Loucy (cell line): ENCODE results near the gene FKBP9.
"Not testable (repeated sequence)": the region's sequence is repeated elsewhere in the genome, so short reads cannot be mapped to it uniquely, and the experiment has no call there.

Experiments
- H2AFZ ChIP-seq: fragments of 200-600 bp; sonication (generic); 2 replicates; pipeline ENCODE4 v1.6.0; 2016; ENCODE audit warnings: antibody characterized with exemption, mild to moderate bottlenecking, low read length, moderate library complexity
- H3F3A ChIP-seq: fragments of 200-600 bp; 2 replicates; pipeline ENCODE4 v1.6.0; 2016; ENCODE audit warnings: antibody characterized with exemption, low read depth, mild to moderate bottlenecking
- H3K27me3 ChIP-seq: fragments of 200-600 bp; sonication (generic); 2 replicates; pipeline ENCODE4 v1.6.1; 2014; ENCODE audit warnings: low read length, mild to moderate bottlenecking; ENCODE audit not compliant: insufficient read depth, poor library complexity, severe bottlenecking
- H3K36me3 ChIP-seq: fragments of 200-600 bp; sonication (generic); 2 replicates; pipeline ENCODE4 v1.6.1; 2016; ENCODE audit warnings: low read length; ENCODE audit not compliant: insufficient read depth
- H3K4me1 ChIP-seq: fragments of 200-600 bp; sonication (generic); 2 replicates; pipeline ENCODE4 v1.5.1; 2014; ENCODE audit warnings: low read length, mild to moderate bottlenecking; ENCODE audit not compliant: insufficient read depth, poor library complexity, severe bottlenecking
- H3K4me2 ChIP-seq: fragments of 200-600 bp; sonication (generic); 2 replicates; pipeline ENCODE4 v1.6.0; 2014; ENCODE audit warnings: antibody characterized with exemption, low read length, low read depth, mild to moderate bottlenecking; ENCODE audit not compliant: poor library complexity, severe bottlenecking
- H3K4me3 ChIP-seq: fragments of 200-600 bp; sonication (generic); 2 replicates; pipeline ENCODE4 v1.5.1; 2014; ENCODE audit warnings: low read length, mild to moderate bottlenecking, mixed read lengths; ENCODE audit not compliant: poor library complexity, severe bottlenecking
- H3K79me2 ChIP-seq: fragments of 200-600 bp; sonication (generic); 2 replicates; pipeline ENCODE4 v1.6.1; 2014; ENCODE audit warnings: low read length; ENCODE audit not compliant: insufficient read depth
- H3K9ac ChIP-seq: fragments of 200-600 bp; sonication (generic); 2 replicates; pipeline ENCODE4 v1.6.0; 2014; ENCODE audit warnings: mild to moderate bottlenecking, low read depth, low read length, moderate library complexity; ENCODE audit not compliant: poor library complexity, severe bottlenecking
- H3K9me2 ChIP-seq: fragments of 200-600 bp; sonication (generic); replicated peaks from 2 replicates; pipeline ENCODE4 v1.6.1; 2016; ENCODE audit warnings: low read depth, low read length, mixed read lengths
- H3K9me3 ChIP-seq: fragments of 200-600 bp; sonication (generic); 2 replicates; pipeline ENCODE4 v1.6.1; 2014; ENCODE audit warnings: mild to moderate bottlenecking, antibody characterized with exemption, low read length, low read depth; ENCODE audit not compliant: insufficient read depth
- H4K20me1 ChIP-seq: fragments of 200-600 bp; sonication (generic); 2 replicates; pipeline ENCODE4 v1.6.0; 2014; ENCODE audit warnings: antibody characterized with exemption, low read length, mild to moderate bottlenecking; ENCODE audit not compliant: insufficient read depth, poor library complexity, severe bottlenecking
- CTCF ChIP-seq: fragments of 200-600 bp; sonication (generic); conservative IDR thresholded peaks from 2 replicates; pipeline ENCODE4 v1.5.1; 2014; ENCODE audit warnings: mild to moderate bottlenecking, antibody characterized with exemption, low read length
- EZH2phosphoT487 ChIP-seq: fragments of 200-600 bp; IDR thresholded peaks from 2 replicates; pipeline ENCODE4 v1.6.1; 2018; ENCODE audit warnings: antibody characterized with exemption, mild to moderate bottlenecking, moderate library complexity, borderline replicate concordance

FKBP9 gene

GRCh38 chr7:32952876-32953275 is 4.4 kb upstream of the FKBP9 start:
- TF ChIP-seq CTCF (no peak), EZH2phosphoT487 (no peak)
- Histone ChIP-seq H3K27me3 (no peaks in the 10 kb centered on the region), H3K4me1 (no peaks in the 10 kb centered on the region), H3K9me2 (no peaks in the 10 kb centered on the region), H3K79me2 (no peaks in the 10 kb centered on the region), H2AFZ (no peak overlapping the region), H4K20me1 (no peaks in the 10 kb centered on the region), H3K4me3 (no peak overlapping the region), H3K9me3 (peaks cover 12% of the 10 kb centered on the region; the same call in 1 of the 2 replicates), H3K4me2 (no peak overlapping the region), H3K9ac (no peak overlapping the region), H3K36me3 (no peaks in the 10 kb centered on the region), H3F3A (no peaks in the 10 kb centered on the region)

- TF ChIP-seq CTCF (no peak), EZH2phosphoT487 (no peak)
- no peaks in the 10 kb centered on the region for H4K20me1 ChIP-seq
- no peak overlapping the region for H3K9ac ChIP-seq
- no peaks in the 10 kb centered on the region for H3K27me3 ChIP-seq
- H3K4me3 ChIP-seq: no peak overlapping the region
- no peak overlapping the region for H2AFZ ChIP-seq
- H3K4me1 ChIP-seq: no peaks in the 10 kb centered on the region
- H3K4me2 ChIP-seq: no peak overlapping the region
- no peaks in the 10 kb centered on the region for H3F3A ChIP-seq
- H3K79me2 ChIP-seq: no peaks in the 10 kb centered on the region
- H3K9me2 ChIP-seq: no peaks in the 10 kb centered on the region
- no peaks in the 10 kb centered on the region for H3K9me3 ChIP-seq
- H3K36me3 ChIP-seq: no peaks in the 10 kb centered on the region
Measured at GRCh38 chr7:32958046-32959025, 1.1 kb downstream of the FKBP9 start.

GRCh38 chr7:32963880-32964301 is 6.7 kb downstream of the FKBP9 start:
- not testable (repeated sequence) for H4K20me1 ChIP-seq, H3K9me2 ChIP-seq, H3K9ac ChIP-seq, H3K36me3 ChIP-seq, H3K4me1 ChIP-seq, H3K79me2 ChIP-seq, H2AFZ ChIP-seq, H3K4me2 ChIP-seq, H3F3A ChIP-seq, H3K4me3 ChIP-seq, H3K27me3 ChIP-seq, H3K9me3 ChIP-seq
